NK-92 treated with Interleukin-12 subunit alpha and Interleukin-12 subunit beta, amount 100 ng/mL, for 24 hours (cell line): ENCODE data around the gene SUCLG2.

Experiments used
- DNase-seq: peaks from one replicate; lab custom pipeline; 2025; lab: John Stamatoyannopoulos, UW

SUCLG2 gene, protein sequence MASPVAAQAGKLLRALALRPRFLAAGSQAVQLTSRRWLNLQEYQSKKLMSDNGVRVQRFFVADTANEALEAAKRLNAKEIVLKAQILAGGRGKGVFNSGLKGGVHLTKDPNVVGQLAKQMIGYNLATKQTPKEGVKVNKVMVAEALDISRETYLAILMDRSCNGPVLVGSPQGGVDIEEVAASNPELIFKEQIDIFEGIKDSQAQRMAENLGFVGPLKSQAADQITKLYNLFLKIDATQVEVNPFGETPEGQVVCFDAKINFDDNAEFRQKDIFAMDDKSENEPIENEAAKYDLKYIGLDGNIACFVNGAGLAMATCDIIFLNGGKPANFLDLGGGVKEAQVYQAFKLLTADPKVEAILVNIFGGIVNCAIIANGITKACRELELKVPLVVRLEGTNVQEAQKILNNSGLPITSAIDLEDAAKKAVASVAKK

DNA sequence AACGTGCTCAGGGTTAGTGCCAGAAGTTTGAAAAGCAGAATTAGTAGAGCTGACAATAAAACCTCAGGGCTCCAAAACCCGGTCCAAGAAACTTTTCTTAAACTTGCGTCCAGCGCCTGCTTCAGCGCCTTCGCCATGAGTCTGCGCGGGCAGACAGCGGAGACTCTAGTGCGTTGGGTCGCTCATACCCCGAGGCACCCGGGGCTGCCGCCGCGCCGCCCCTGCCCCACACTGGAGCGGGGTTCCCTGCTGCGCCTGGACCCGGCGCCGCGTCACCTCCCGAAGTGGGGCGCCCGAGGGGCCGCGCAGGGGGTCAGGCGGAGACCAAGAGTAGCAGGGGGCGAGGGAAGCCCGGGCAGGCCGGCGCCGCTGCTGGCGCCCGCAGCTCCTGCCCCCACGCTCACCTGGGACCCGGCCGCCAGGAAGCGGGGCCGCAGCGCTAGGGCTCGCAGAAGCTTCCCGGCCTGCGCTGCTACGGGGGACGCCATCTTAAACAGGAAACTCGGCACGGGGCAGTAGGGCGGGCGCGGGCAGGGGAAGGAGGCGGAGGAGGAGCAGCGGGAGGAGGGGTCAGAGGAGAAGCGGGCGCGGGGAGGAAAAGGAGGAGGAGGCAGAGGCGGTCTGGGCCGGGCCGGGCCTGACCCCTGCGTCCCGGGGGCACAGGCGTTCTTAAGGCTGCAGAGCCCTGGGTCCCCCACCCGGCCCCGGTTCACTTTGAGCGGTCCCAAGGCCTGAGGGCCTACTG, at the start of gene SUCLG2:
Gene SUCLG2, minus strand, starts transcription at position 514 of the 745 bp plus-strand sequence. Its CDS starts 26 bp downstream, at position 488.
- DNase-seq: peak; percentile 78

DNA sequence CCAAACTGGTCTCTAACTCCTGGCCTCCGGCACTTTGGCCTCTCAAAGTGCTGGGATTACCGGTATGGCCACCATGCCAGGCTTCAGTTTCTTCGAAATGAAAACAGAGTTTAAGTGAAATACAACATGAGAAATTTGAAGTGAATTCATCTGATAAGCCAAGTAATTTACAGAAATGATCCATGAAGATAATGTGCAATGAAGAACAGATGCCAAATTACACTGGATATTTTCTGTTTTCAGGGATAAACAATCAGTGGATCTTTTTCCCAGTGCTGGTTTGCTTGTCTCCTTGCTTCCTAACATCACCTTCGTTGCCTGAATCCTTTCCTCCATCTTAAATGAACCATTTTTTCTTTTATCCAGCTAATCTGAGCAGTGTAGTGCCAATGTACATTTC, 46.2 kb upstream of the SUCLG2 start:
- no peak for DNase-seq

DNA sequence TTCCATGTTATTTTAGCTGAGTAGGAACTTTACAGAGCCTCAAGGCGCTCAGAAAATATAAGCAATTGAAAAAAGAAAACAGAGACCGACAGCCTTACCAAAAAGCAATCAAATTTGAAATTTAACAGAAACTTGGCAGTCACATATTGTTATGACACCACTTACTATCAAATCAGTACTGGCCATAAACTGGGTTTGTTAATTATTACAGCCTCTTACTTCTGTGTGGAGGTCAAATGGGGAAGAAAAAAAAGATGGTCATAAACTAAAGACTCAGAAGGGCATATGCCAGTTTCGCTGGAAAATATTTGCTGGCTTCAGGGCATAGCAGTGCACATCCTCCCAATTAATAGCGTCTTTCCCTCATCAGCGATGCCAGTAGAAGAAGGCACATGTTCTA, 45.5 kb upstream of the SUCLG2 start:
- DNase-seq: no peak

DNA sequence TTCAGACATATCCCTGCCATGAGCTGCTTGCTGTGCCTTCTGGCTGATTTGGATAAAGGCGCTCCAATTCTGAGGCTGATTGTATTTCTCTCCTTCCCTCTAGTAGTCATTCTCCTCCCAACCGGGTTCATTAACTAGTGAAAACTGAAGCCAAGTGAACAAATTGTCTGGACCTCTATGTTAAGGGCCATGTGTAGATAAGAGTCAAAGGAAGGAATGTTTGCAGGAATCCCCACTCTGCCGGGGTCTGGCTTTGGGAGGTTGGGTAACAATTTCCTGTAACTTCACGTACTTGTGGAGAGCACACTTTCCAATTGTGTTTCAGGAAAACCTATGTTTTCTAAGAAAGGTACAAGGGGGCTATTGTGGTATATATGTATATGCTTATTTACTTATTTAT, 38.2 kb upstream of the SUCLG2 start:
- no peak for DNase-seq

DNA sequence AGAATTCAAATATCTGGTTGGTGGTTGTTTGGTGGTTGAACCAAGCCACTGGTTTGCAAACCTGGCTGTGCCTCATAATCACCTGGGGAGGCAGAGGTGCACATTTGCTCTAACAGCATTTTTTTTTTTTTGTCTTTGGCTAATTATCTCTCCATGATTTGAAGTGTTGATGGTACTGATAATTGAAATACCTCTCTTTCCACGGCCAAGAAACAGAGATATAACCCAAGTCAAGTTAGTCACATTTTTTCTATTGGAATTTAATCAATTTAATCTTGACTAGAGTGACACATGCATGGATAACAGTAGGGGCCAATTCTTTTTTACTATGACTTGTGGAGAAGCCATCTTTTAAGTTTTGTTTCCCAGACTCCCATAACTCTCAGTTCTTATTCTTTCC, 37.5 kb upstream of the SUCLG2 start:
- no peak for DNase-seq

DNA sequence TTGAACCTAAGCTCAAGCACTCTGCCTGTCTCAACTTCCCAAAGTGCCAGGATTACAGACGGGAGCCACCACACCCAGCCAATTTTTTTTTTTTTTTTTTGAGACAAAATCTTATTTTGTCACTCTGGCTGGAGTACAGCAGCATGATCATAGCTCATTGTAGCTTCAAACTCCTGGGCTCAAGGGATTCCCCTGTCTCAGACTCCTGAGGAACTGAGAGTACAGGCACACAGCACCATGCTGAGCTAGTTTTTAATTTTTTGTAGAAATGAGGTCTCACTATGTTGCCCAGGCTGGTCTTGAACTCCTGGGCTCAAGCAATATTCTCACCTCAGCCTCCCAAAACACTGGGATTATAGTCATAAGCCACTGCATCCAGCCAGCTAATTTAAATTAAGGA, 36.8 kb upstream of the SUCLG2 start:
- no peak for DNase-seq

DNA sequence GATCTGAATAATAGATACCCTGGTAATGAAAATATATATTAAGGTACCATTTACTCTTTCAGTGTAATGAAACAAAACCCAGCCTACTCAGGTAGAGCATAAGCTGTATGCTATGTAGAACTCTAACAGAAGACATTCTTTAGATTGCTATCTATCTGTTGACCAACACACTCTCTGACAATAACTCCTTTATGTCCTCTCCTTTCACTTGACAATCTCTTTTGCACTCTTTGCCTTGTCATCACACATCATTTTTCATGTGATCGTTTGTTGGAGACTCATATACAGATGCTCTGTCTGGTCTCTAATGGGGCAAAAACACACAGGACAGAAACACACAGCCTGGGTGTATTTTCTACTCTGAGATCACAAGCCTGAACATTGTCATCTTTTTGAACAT, 35.4 kb upstream of the SUCLG2 start:
- DNase-seq: no peak

DNA sequence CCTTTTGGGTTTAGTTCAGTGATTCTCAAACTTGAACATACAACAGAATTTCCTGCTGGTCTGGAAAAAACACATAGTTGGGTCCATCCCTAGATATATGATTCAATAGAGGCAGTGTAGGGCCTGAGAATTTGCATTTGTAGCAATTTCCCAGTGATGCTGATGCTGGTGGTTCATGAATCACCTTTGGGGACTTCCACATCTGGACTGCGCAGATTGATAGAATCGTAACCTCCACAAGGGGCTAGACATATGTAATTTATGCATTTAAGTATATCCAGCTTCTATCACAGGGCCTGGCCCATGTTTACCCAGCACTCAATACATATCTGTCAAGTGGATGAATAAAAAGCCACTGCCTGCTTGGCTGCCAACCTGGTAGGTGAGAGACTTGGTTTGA, 33.8 kb upstream of the SUCLG2 start:
- no peak for DNase-seq

DNA sequence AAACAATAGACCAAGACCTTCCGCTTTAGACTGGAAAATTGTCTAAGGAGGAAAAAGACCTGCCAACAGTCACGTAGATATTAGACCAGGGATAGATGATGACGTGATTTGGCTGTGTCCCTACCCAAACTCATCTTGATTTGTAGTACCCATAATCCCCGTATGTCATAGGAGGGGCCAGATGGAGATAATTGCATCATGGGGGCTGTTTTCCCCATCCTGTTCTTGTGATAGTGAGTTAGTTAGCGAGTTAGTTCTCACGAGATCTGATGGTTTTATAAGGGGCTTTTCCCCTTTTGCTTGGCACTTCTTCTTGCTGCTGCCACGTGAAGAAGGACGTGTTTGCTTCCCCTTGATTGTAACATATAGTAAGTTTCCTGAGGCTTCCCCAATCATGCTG, 31.7 kb upstream of the SUCLG2 start:
- DNase-seq: no peak

DNA sequence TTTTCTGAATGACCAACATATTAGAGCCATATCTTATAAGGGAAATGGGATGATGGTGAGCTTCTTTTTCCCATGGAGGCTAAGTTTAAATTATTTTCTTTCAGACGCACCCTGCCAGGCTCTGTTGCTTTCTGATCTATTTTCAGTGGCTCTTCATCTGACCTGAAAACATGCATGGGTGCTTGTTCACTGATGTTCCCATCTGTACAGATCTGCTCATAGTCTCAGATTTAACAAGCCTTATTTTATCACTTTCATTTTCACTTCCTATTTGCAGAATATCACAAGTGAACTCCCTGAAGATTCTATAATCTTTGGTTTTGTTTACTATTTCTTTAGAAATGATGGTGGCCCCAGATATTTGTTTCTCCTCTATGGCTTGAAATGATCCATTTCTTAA, 31.1 kb upstream of the SUCLG2 start:
- no peak for DNase-seq

DNA sequence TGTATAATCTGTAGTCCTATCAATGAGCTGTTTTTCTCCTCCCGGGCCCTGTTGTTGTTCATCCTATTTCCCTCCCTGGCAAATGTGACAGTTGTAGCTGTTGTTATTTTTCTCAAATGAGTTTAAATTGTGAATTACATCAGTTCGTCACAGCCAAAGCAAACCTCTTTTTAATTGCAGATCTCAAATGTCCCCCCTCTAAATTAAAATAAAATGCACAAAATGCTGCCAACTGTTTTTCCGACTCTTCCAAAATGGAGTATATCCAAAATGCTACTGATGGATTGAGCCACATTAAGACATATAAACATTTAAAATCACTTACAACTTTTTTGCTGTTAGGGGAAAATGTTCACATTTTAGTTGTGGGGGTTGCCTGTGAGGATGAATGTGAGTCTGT, 29.8 kb upstream of the SUCLG2 start:
- DNase-seq: no peak

DNA sequence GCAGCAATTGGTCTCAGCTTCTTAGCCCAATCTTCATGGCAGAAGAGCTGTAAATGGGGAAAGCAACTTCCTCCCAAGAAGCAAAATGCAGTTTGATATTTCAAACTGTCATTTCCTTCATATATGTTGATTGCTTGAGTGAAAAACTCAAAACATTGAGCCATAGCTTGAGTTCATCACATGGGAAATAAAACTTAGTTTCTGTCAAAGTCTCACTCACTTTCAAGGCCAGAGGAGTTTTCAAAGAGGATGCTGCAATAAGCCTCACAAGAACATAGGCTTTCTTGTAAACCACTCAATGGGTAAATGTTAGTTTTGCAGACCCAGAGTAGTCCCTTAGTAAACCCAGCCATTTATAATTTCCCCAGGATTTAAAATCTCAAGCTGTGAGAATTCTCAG, 29.1 kb upstream of the SUCLG2 start:
- DNase-seq: no peak

DNA sequence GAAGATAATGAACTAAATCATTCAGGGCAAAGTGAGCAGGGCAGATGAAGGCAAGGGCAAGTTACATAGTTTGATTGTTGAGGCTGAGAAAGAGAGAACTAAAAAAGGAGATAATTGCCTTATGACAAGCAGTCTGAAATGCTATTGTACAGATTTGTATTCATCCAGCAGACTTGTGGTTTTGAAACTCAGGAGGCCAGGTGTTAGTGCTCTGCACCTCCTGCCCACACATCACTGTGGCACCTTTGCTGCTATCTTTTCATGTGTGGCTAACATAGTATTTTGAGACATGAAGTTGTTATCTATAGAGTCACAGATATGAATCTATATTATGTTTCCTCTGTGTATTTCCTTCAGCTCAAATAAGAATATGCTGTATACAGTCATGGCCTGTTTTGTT, 24.3 kb upstream of the SUCLG2 start:
- no peak for DNase-seq

DNA sequence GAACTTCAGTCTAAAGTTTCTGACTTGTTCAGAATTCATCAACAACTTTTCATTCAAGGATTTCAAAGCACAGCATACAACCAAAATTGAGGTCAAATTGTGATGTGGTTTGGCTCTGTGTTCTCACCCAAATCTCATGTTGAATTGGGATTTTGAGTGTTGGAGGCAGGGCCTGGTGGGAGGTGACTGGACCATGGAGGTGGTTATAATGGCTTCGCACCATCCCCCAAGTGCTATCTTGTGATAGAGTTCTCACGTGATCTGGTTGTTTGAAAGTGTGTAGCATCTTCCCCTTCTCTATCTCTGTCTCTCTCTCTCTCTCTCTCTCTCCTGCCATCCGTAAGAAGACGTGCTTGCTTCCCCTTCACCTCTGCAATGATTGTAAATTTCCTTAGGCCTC, 19.6 kb upstream of the SUCLG2 start:
- DNase-seq: no peak

DNA sequence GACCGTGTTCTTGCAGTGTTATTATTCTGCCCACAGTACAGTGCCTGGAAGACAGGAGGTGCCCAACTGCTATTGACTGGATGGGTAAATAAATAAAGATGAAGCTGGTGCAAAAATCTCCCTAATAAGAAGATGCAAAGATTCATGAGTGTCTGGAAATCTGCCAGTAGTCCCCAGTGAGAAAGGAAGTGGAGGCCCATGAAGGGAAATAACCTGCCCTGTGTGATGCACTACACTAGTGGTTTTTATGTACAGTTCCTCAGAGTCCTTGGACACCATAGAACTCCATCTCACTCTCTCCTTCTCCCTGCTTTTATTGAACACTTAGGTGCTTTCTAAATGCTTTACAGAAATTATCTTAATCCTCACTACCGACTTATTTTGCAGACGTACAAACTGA, 8.3 kb upstream of the SUCLG2 start:
- DNase-seq: no peak

DNA sequence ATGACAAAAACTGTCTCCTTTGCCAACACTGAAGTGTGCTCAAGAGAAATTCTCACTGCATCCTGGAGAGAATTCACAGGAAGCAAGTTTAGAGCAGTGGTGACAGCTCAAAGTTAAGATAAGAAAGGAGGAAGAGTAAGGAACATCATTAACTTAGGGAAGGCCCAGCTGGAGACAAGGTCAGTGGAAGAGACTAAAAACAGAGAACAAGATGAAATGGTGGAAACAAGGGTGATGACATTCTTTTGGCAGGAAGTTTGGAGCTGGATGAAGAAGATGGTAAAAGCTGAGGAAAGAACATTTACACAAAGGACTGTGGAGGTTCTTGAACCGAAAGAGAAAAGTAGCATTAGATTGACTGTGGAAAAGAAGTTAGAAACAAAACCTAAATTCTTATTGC, 6.7 kb upstream of the SUCLG2 start:
- no peak for DNase-seq

DNA sequence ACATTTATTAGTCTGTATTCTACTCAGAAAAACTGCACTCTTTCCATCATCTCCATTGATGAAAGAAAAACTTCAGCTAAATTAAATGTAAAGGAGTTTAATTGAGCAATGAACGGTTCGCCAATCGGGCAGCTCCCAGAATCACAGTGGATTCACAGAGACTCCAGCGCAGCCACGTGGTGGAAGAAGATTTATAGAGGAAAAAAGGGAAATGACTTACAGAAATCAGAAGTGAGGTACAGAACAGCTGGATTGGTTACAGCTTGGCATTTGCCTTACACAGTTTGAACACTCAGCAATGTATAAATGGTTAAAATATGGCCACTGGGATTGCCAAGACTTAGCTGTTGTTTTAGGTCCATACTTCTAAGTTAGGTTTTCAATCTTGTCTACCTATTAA, 2.8 kb upstream of the SUCLG2 start:
- no peak for DNase-seq

DNA sequence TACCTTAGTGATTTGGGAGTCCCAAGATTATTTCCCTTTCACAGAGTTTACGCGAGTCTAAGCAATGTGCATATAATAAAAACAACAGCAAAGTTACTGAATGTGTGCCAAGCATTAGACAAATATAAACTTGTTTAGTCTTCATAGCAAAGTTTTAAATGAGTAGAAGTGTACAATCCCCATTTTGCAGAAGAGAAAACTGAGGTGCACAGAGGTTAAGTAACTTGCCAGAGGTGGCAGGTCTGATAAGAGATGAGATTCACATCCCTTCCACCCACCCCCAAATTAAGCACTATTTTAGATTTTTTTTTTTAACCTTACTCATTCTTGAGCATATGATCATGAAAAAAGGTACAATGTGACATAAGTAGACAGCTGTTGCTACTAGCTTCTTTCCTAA, 2.2 kb upstream of the SUCLG2 start:
- DNase-seq: no peak

DNA sequence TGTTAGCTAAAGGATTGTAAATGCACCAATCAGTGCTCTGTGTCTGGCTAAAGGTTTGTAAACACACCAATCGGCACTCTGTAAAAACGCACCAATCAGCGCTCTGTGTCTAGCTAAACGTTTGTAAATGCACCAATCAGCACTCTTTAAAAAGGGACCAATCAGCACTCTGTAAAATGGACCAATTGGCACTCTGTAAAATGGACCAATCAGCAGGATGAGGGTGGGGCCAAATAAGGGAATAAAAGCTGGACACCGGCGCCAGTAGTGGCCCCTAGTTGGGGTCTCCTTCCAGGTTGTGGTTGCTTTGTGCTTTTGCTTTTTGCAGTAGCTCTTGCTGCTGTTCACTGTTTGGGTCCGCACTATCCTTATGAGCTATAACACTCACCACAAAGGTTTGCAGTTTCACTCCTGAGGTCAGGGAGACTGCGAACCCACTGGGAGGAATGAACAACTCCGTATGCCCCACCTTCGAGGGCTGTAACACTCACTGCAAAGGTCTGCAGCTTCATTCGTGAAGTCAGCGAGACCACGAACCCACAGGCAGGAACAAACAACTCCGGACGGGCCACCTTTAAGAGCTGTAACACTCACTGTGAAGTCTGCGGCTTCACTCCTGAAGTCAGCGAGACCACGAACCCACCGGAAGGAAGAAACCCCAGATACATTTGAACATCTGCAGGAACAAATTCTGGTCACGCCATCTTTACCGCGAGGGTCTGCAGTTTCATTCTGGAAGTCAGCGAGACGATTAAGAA, 1.1 kb upstream of the SUCLG2 start:
- peak; percentile 74 for DNase-seq

DNA sequence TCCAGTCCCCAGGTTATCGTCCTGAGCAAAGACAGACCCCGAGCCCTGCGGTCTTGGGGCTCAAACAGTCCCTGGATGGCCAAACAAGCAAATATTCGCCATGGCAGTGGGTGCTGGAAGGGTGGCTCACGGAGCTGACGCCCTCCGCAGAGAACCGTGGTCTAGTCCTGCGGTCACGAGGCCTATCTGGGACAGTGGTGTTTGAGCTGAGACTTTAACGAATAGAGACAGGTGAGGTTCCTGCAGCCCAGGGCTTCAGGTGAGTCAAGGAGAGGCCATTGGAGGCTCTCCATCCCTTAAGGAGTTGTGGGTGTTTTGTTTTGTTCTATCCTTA, 399 bp upstream of the SUCLG2 start:
- DNase-seq: no peak

DNA sequence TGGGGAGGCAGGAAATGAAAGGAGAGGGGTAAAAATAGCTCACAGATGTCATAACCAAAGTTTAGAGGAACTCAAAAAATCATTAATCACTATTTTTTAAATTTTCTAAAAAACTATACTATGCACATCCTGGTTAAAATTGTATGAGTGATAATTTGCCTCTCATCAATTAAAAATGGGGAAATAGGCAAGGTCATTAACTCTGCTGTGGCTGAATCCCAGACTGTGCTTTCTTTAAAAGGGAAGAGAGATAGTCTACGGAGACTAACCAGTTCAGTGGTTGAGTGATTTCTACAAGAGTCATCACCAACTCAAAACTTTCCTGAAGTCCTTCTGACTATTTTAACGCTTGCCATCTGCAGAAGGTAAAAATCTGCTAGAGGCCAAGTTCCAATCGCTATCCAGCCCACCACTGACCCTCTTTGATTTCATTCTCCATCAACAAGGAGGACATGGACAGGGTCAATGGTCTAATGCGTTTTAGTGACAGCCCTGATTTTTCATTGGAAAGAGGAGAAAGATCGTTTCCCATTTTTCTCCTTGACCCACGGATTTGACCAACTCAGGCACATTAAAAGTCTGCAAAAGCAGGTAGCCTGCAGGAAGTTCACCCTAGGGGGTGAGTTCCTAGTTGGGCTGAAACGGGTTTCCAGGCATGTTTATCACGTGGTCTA, 850 bp downstream of the SUCLG2 start:
- no peak for DNase-seq

DNA sequence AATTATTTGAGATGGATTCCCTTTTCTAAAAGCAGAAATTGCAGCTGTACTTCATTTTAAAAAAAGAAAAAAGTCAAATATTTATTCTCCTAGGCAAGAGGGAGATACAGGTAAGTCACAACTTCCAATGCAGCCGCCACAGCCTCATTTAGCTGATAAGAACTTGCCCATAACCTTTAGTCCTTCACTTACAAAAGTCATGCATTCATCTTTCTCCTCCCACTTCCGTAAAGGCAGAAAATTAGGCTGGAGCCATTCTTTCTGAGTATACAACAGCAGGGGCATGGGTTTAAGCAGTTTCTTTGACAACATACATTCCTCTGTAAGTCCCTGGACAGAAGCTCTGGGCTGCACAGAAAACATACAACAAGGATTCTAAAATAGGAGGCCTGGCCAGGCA, 4.3 kb downstream of the SUCLG2 start:
- no peak for DNase-seq
